ENCODE data around the gene PIANP. TPM values are rescaled to one million over a fixed set of nuclear protein-coding genes. Genes with fewer than 3 reads are reported as not detected.

PIANP gene
- total RNA-seq, 1 experiment from 2014 or later = not detected

DNA sequence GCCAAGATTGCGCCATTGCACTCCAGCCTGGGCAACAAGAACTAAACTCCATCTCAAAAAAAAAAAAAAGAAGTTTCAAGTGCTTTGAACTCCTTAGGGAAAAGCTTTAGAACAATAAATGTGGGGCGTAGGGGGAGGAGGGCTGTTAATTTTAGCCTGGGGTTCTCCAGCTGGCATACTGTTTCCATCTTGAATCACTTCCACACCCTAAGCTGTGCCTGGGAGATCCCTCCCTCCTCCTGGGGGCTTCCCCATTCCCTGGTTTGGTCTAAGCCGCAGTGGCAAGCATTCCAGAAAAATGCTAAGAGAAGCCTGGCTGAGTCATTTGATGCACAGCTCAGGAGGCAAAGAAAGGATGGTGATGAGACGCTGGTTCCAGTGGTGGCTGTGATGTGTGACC lies 9.1 kb downstream of the PIANP start:
- in situ Hi-C loops (cut with HindIII; ENCODE audit: low pct_unique_long_range_greater_than_20kb, low sequenced_read_pairs) = no loop called here
- no peak for DNase-seq (ENCODE audit: low read depth, low spot score)

- in situ Hi-C loops (cut with HindIII; ENCODE audit: low pct_unique_long_range_greater_than_20kb, low sequenced_read_pairs) = no loop called here
- peak; percentile 99 for DNase-seq (ENCODE audit: low read depth, low spot score)
Observed at GRCh38 chr12:6688999-6689882, 11.4 kb downstream of the PIANP start, which contains the start of gene ZNF384. TSS of gene ZNF384 (minus strand) at chr12:6689375. CDS start at chr12:6679520, 9,855 bp downstream.

GRCh38 chr12:6688543-6688998 lies 12.0 kb downstream of the PIANP start:
- DNase-seq (ENCODE audit: low read depth, low spot score) = no peak
- in situ Hi-C loops (cut with HindIII; ENCODE audit: low pct_unique_long_range_greater_than_20kb, low sequenced_read_pairs) = no loop called here

GRCh38 chr12:6685814-6686213 lies 14.8 kb downstream of the PIANP start:
- no peak for DNase-seq (ENCODE audit: low read depth, low spot score)
- in situ Hi-C loops (cut with HindIII; ENCODE audit: low pct_unique_long_range_greater_than_20kb, low sequenced_read_pairs) = no loop called here

- in situ Hi-C loops (cut with HindIII; ENCODE audit: low pct_unique_long_range_greater_than_20kb, low sequenced_read_pairs) = no loop called here
Observed at GRCh38 chr12:6684609-6685008, 16.0 kb downstream of the PIANP start.

DNA sequence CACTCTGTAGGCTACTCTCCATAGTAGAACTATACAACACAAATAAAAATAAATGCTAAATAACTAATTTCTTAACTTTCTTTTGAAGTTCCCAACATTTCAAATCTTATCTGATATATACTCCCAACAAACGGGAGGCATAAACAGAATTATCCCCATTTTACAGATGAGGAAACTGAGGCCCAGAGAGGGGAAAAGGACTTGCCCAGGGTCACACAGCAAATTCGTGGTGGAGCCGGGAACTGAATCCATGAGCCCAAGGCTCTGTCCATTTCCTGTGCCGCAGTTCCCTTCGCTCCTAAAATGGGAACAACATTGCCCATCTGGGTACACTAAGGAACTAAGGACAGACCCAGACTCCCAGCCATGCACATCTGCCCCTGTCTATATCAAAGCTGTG lies 23.7 kb downstream of the PIANP start:
- no peak for DNase-seq (ENCODE audit: low read depth, low spot score)
- in situ Hi-C loops (cut with HindIII; ENCODE audit: low pct_unique_long_range_greater_than_20kb, low sequenced_read_pairs) = no loop called here

More at GRCh38 chr12:6684609-6685008, 16.0 kb downstream of the PIANP start:
- DNase-seq (ENCODE audit: low read depth, low spot score) = peak; percentile 65

- DNase-seq (ENCODE audit: low read depth, low spot score) = no peak
Observed at GRCh38 chr12:6672143-6672542, 28.5 kb downstream of the PIANP start.

GRCh38 chr12:6667559-6668210 lies 32.9 kb downstream of the PIANP start:
- in situ Hi-C loops (cut with HindIII; ENCODE audit: low pct_unique_long_range_greater_than_20kb, low sequenced_read_pairs) = no loop called here
- DNase-seq (ENCODE audit: low read depth, low spot score) = peak; percentile 26

More at GRCh38 chr12:6672143-6672542, 28.5 kb downstream of the PIANP start:
- in situ Hi-C loops (cut with HindIII; ENCODE audit: low pct_unique_long_range_greater_than_20kb, low sequenced_read_pairs) = no loop called here

GRCh38 chr12:6666211-6666610 lies 34.4 kb downstream of the PIANP start:
- DNase-seq (ENCODE audit: low read depth, low spot score) = no peak
- in situ Hi-C loops (cut with HindIII; ENCODE audit: low pct_unique_long_range_greater_than_20kb, low sequenced_read_pairs) = no loop called here

DNA sequence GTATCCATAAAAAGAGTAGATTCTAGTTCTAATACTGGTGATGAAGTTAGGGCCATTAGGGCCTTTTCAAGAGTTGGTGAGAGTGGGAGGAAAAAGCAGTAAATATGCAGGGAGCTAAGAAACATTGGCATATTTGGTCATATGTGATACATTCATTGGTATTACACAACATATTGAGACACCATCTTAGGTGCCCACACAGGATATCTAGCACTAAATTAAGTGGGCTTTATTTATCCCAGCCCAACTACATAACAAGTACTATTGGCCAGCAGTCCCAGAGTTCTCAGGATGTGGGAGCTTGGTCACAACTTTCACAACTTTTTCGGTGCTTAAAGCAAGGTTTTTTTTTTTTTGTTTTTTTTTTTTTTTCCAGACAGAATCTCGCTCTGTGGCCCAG lies 35.7 kb downstream of the PIANP start:
- in situ Hi-C loops (cut with HindIII; ENCODE audit: low pct_unique_long_range_greater_than_20kb, low sequenced_read_pairs) = no loop called here
- no peak for DNase-seq (ENCODE audit: low read depth, low spot score)

- DNase-seq (ENCODE audit: low read depth, low spot score) = peak; percentile 100
- in situ Hi-C loops (cut with HindIII; ENCODE audit: low pct_unique_long_range_greater_than_20kb, low sequenced_read_pairs) = no loop called here
Observed at GRCh38 chr12:6662906-6663742, 37.5 kb downstream of the PIANP start, which contains the start of gene ING4. TSS of gene ING4 (minus strand) at chr12:6663119. CDS start at chr12:6663101, 18 bp downstream.

DNA sequence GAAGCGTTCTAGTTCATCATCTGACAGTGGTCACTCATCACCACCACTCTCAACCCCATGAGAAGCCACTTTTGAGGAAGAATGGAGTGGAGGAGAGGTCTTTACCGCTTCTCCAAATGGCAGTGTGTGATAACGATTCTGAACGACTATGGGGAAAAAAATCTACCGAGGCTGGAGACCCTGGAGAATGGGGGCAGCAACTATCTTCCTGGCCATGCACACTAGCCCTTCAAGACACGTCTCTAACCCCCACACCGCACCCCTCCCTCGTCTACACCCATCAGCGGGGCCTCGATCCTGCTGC lies 38.1 kb downstream of the PIANP start:
- no peak for DNase-seq (ENCODE audit: low read depth, low spot score)
- in situ Hi-C loops (cut with HindIII; ENCODE audit: low pct_unique_long_range_greater_than_20kb, low sequenced_read_pairs) = no loop called here

- DNase-seq (ENCODE audit: low read depth, low spot score) = no peak
Observed at GRCh38 chr12:6653987-6654386, 46.6 kb downstream of the PIANP start.

GRCh38 chr12:6653342-6653741 lies 47.3 kb downstream of the PIANP start:
- in situ Hi-C loops (cut with HindIII; ENCODE audit: low pct_unique_long_range_greater_than_20kb, low sequenced_read_pairs) = no loop called here

More at GRCh38 chr12:6653987-6654386, 46.6 kb downstream of the PIANP start:
- in situ Hi-C loops (cut with HindIII; ENCODE audit: low pct_unique_long_range_greater_than_20kb, low sequenced_read_pairs) = no loop called here

DNA sequence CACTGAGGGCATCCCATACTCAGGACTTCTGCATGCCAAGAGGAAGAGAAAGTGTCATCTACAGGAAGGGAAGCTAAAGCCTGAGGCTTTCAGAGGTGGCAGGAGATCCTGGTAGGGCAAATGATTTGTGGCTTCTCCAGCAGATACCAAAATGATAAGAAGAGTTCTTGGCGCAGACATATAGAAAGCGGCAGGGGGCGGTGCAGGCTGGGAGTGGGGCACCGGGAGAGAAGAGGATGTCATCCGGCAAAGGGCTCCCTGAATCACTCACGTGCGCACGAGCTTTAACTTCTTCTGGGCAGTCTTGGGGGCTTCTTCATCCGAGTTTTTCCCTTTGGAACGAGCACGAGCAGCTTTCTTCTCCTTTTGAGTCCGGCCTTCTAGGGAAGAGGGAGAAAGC lies 48.2 kb downstream of the PIANP start:
- in situ Hi-C loops (cut with HindIII; ENCODE audit: low pct_unique_long_range_greater_than_20kb, low sequenced_read_pairs) = no loop called here
- DNase-seq (ENCODE audit: low read depth, low spot score) = no peak

More at GRCh38 chr12:6653342-6653741, 47.3 kb downstream of the PIANP start:
- DNase-seq (ENCODE audit: low read depth, low spot score) = no peak

GRCh38 chr12:6650832-6651231 lies 49.8 kb downstream of the PIANP start:
- DNase-seq (ENCODE audit: low read depth, low spot score) = no peak
- in situ Hi-C loops (cut with HindIII; ENCODE audit: low pct_unique_long_range_greater_than_20kb, low sequenced_read_pairs) = no loop called here

GRCh38 chr12:6647083-6647604 lies 53.5 kb downstream of the PIANP start, which contains the start of gene ACRBP:
TSS of gene ACRBP (minus strand) at chr12:6647432. CDS start at chr12:6647366, 66 bp downstream.
- in situ Hi-C loops (cut with HindIII; ENCODE audit: low pct_unique_long_range_greater_than_20kb, low sequenced_read_pairs) = no loop called here
- no peak for DNase-seq (ENCODE audit: low read depth, low spot score)

Measured in SK-MEL-5 (cell line).